Peyer's patch (tissue), 4 donors: Measurements from ENCODE around the gene ARFGEF2. TPM values are rescaled to one million over a fixed set of nuclear protein-coding genes. Genes with fewer than 3 reads are reported as not detected.

ENCODE experiments used
- DNase-seq, 3 donors: peaks; one replicate each; pipeline ENCODE4 v3.0.0-alpha.2; 2017 to 2019
- H3K27ac ChIP-seq, 4 donors: fragments of 200-600 bp; sonication (generic); one replicate each; pipeline ENCODE4 v1.5.1; 2016 to 2019
- H3K27me3 ChIP-seq, 2 donors: fragments of 200-600 bp; sonication (generic); one replicate each; pipeline ENCODE4 v1.5.1; 2019
- H3K36me3 ChIP-seq, 3 donors: fragments of 200-600 bp; sonication (generic); one replicate each; pipeline ENCODE4 v1.5.1; 2016 to 2019
- H3K4me1 ChIP-seq, 4 donors: fragments of 200-600 bp; sonication (generic); one replicate each; pipeline ENCODE4 v1.5.1; 2016 to 2019
- H3K4me3 ChIP-seq, 4 donors: fragments of 200-600 bp; sonication (generic); 1 replicate in 3 of 4; 2 replicates in 1 of 4; pipeline ENCODE4 v1.5.1; 2016 to 2019; ENCODE audit warnings: mild to moderate bottlenecking in 1 of 4
- H3K9me3 ChIP-seq, 4 donors: fragments of 200-600 bp; sonication (generic); one replicate each; pipeline ENCODE4 v1.5.1; 2016 to 2019; ENCODE audit warnings: mild to moderate bottlenecking in 1 of 4
- POLR2A ChIP-seq, 2 donors: fragments of 450-650 bp; IDR thresholded peaks; one replicate each; pipeline ENCODE4 v1.5.1; 2017; ENCODE audit warnings: antibody characterized with exemption in 2 of 2, mild to moderate bottlenecking in 2 of 2, moderate library complexity in 2 of 2
- total RNA-seq, 4 donors: library from RNA; depleted of rRNA; stranded (reverse); fragments of >200 nt; gene quantifications; one replicate each; pipeline ENCODE4 v1.1.0, GENCODE V29; 2016
- TF ChIP-seq, protein P1 (sequence below), 6 experiments: fragments of 450-650 bp in 4 of 6; fragments of 200-600 bp in 2 of 6; sonication (generic) in 1 of 6; IDR thresholded peaks; one replicate each; pipeline ENCODE4 v1.5.1; 2017 to 2019; ENCODE audit warnings: antibody characterized with exemption in 6 of 6, mild to moderate bottlenecking in 3 of 6, moderate library complexity in 1 of 6

Gene ARFGEF2
- total RNA-seq, 4 donors from 2014 or later: 38.0 to 170 (median 43.4) TPM

DNA sequence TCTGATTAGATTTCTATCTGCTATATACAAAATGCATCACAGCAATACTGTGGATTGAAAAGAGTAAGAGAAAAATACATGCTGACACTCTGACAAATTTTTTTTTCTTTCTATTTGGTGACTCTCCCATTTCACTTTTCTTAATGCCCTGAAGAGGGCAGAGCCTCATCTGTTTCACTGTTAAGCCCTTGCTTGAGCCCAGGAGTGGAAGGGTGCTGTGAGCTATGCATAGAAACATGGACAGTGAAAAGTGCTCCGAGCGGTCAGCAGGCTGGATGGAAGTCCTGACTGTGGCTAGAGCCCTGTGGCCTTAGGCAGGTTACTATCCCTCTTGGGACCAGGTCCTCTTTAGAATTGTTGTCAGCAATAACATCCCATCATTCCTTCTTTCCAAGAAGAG lies 107.2 kb downstream of the ARFGEF2 start:
- peaks cover 0 to 92% (median 0%) of the 10 kb centered on the region in 3 donors for H3K36me3 ChIP-seq
- no peaks in the 10 kb centered on the region for H3K9me3 ChIP-seq
- no peak overlapping the region for H3K27ac ChIP-seq
- no peaks in the 10 kb centered on the region for H3K27me3 ChIP-seq
- H3K4me3 ChIP-seq: no peak overlapping the region
- no peaks in the 10 kb centered on the region for H3K4me1 ChIP-seq
- no peak for DNase-seq
- no peak for TF ChIP-seq POLR2A (IDR thresholded peaks at IDR 0.05)
- TF ChIP-seq, protein P1, sequence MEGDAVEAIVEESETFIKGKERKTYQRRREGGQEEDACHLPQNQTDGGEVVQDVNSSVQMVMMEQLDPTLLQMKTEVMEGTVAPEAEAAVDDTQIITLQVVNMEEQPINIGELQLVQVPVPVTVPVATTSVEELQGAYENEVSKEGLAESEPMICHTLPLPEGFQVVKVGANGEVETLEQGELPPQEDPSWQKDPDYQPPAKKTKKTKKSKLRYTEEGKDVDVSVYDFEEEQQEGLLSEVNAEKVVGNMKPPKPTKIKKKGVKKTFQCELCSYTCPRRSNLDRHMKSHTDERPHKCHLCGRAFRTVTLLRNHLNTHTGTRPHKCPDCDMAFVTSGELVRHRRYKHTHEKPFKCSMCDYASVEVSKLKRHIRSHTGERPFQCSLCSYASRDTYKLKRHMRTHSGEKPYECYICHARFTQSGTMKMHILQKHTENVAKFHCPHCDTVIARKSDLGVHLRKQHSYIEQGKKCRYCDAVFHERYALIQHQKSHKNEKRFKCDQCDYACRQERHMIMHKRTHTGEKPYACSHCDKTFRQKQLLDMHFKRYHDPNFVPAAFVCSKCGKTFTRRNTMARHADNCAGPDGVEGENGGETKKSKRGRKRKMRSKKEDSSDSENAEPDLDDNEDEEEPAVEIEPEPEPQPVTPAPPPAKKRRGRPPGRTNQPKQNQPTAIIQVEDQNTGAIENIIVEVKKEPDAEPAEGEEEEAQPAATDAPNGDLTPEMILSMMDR (IDR thresholded peaks at IDR 0.05): peak in 1 of 6 experiments; percentile 3

DNA sequence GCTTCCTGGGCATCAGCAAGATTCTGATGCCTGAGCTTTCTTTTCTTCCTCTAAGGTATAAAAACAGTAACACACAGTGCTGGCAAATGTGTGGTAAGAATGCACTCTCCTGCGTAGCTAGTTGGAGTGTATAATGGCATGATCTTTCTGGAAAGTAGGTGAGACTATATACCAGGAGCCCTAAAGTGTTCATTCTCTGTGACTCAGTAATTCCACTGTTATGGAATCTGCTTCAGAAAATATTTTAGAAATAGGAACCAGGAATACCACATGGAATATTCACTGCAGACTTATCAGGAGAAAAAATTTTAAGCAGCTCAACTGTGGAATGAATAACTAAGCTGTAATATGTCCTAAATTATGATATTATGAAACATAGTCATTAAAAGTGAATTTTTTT lies 107.7 kb downstream of the ARFGEF2 start:
- no peak for DNase-seq
- Histone ChIP-seq H3K9me3 (no peaks in the 10 kb centered on the region), H3K4me3 (no peak overlapping the region), H3K27me3 (no peaks in the 10 kb centered on the region), H3K27ac (no peak overlapping the region), H3K4me1 (no peaks in the 10 kb centered on the region), H3K36me3 (peaks cover 0 to 91% (median 0%) of the 10 kb centered on the region in 3 donors)
- TF ChIP-seq POLR2A (IDR thresholded peaks at IDR 0.05): no peak
- TF ChIP-seq, protein P1 (IDR thresholded peaks at IDR 0.05): no peak

DNA sequence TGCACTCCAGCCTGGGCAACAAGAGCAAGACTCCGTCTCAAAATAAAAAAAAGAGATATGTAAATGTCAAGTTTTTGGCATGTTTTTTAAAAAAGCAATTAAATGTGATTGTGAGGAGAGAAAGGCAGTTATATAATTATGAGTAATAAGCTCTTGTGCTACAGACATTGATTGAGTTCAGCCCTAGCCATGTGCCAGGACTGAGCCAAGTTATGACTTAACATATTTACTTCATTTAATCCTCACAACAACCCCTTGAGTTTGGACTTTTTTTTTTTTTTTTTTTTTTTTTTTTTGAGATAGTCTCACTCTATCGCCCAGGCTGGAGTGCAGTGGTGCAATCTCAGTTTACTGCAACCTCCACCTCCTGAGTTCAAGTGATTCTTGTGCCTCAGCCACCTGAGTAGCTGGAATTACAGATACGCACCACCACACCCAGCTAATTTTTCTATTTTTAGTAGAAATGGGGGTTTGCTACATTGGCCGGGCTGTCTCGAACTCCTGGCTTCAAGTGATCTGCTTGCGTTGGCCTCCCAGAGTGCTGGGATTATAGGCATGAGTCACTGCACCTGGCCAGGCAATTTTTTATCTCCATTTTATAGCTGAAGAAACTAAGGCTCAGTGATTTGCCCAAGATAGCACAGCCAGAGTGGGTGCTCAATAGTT lies 109.6 kb downstream of the ARFGEF2 start:
- TF ChIP-seq, protein P1 (IDR thresholded peaks at IDR 0.05): no peak
- TF ChIP-seq POLR2A (IDR thresholded peaks at IDR 0.05): no peak
- Histone ChIP-seq H3K27ac (no peak overlapping the region), H3K4me1 (no peaks in the 10 kb centered on the region), H3K27me3 (no peaks in the 10 kb centered on the region), H3K9me3 (no peaks in the 10 kb centered on the region), H3K36me3 (peaks cover 0 to 91% (median 0%) of the 10 kb centered on the region in 3 donors), H3K4me3 (no peak overlapping the region)
- no peak for DNase-seq

DNA sequence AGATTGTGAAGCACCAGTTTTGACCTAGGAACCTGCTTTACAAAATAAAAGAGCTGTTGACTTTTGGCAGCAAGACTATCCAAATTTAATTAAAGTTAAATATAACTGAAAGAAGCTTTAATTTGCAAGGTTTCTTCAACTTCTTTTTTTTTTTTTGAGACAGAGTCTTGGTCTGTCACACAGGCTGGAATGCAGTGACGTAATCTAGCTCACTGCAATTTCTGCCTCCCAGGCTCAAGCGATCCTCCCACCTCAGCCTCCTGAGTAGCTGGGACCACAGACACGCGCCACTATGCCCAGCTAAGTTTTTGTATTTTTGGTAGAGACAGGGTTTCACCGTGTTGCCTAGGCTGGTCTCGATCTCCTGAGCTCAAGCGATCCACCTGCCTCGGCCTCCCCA lies 110.9 kb downstream of the ARFGEF2 start:
- Histone ChIP-seq H3K4me3 (no peak overlapping the region), H3K27ac (no peak overlapping the region), H3K9me3 (no peaks in the 10 kb centered on the region), H3K36me3 (peaks cover 0 to 77% (median 0%) of the 10 kb centered on the region in 3 donors), H3K4me1 (no peaks in the 10 kb centered on the region), H3K27me3 (no peaks in the 10 kb centered on the region)
- TF ChIP-seq POLR2A (IDR thresholded peaks at IDR 0.05): no peak
- TF ChIP-seq, protein P1 (IDR thresholded peaks at IDR 0.05): no peak
- no peak for DNase-seq

DNA sequence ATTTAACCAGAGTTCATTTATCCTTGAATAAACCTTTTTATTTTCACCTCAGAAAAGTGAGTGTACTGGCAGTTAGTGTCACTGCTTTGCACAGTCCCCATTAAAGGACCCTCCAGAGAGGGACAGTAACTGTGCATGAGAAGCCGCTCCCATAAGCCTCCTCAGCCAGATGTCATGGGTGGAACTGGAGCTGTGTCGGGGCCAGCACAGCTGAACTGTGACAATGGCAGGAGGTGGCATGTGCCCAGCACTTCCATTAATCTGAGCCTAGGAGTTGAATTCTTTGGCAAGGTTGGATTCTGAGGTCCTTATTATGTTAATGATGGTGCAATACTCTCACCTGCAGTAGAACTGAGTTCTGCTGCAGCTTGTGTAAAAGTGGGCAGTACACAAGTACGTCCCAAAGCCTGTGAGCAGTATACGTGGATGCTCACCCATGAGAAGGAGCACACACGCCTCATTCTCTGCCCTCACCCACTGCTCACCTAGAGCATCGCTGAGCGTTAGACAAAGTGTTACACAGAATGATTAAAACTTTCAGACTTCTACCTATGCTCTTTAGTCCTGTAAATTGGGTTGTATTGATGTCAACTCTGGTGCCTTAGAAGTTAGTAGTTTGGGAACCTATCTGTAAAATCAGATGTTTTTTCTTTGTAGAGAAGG lies 112.7 kb downstream of the ARFGEF2 start:
- TF ChIP-seq, protein P1 (IDR thresholded peaks at IDR 0.05): no peak

More for the DNA sequence above, 112.7 kb downstream of the ARFGEF2 start:
- H3K4me3 ChIP-seq: no peak overlapping the region
- no peaks in the 10 kb centered on the region for H3K27me3 ChIP-seq
- peaks cover 0 to 4% (median 0%) of the 10 kb centered on the region in 4 donors for H3K4me1 ChIP-seq
- no peak overlapping the region for H3K27ac ChIP-seq
- H3K9me3 ChIP-seq: no peaks in the 10 kb centered on the region
- DNase-seq: no peak
- H3K36me3 ChIP-seq: peaks cover 0 to 60% (median 0%) of the 10 kb centered on the region in 3 donors
